Common myeloid progenitor, CD34-positive (primary cell): Measurements from ENCODE around the gene GNPDA2. TPM values are rescaled to one million over a fixed set of nuclear protein-coding genes. Genes with fewer than 3 reads are reported as not detected.

ENCODE experiments used
- CTCF ChIA-PET: fragments of 350-600 bp; sonication (Branson Sonifier 250); formaldehyde crosslinking; loops from one replicate; lab custom pipeline; 2021; ENCODE audit warnings: antibody characterized with exemption; lab: Charles Lee
- POLR2A ChIA-PET: fragments of 350-600 bp; sonication (Branson Sonifier 250); formaldehyde crosslinking; loops from one replicate; lab custom pipeline; 2021; ENCODE audit warnings: antibody characterized with exemption; lab: Charles Lee
- DNase-seq, 3 donors: peaks; one replicate each; pipeline versions ENCODE4 v3.0.0 to v3.0.0-alpha.2; 2013
- H3K27ac ChIP-seq, 2 experiments: 1 replicate in 1 of 2; 2 replicates in 1 of 2; pipeline ENCODE4 v1.7.0; 2013; ENCODE audit warnings: inconsistent platforms in 2 of 2, low read length in 2 of 2, mild to moderate bottlenecking in 2 of 2, low read depth in 1 of 2, moderate library complexity in 1 of 2; ENCODE audit not compliant: severe bottlenecking in 2 of 2, insufficient read depth in 1 of 2, poor library complexity in 1 of 2
- H3K27me3 ChIP-seq, 5 experiments: replicated peaks in 2 of 5; 1 replicate in 3 of 5; 2 replicates in 2 of 5; pipeline versions ENCODE4 v1.6.1 to v1.7.0; 2013; ENCODE audit warnings: low read length in 4 of 5, mild to moderate bottlenecking in 2 of 5, moderate library complexity in 2 of 5, inconsistent platforms in 1 of 5; ENCODE audit not compliant: insufficient read depth in 5 of 5, control insufficient read depth in 4 of 5
- H3K36me3 ChIP-seq, 4 experiments: 1 replicate in 2 of 4; 2 replicates in 2 of 4; pipeline versions ENCODE4 v1.6.1 to v1.7.0; 2013; ENCODE audit warnings: low read length in 3 of 4, control low read depth in 1 of 4, mild to moderate bottlenecking in 1 of 4; ENCODE audit not compliant: control insufficient read depth in 4 of 4, insufficient read depth in 4 of 4
- H3K4me1 ChIP-seq, 4 experiments: 1 replicate in 3 of 4; 2 replicates in 1 of 4; pipeline versions ENCODE4 v1.6.1 to v1.7.1; 2013; ENCODE audit warnings: low read length in 3 of 4, mild to moderate bottlenecking in 3 of 4, control low read depth in 1 of 4, inconsistent platforms in 1 of 4, moderate library complexity in 1 of 4; ENCODE audit not compliant: control insufficient read depth in 4 of 4, insufficient read depth in 4 of 4; ENCODE audit errors: control extremely low read depth in 1 of 4
- H3K4me3 ChIP-seq, 7 experiments: 1 replicate in 4 of 7; 2 replicates in 3 of 7; pipeline versions ENCODE4 v1.5.1 to v1.7.0; 2013; ENCODE audit warnings: mild to moderate bottlenecking in 7 of 7, low read length in 6 of 7, moderate library complexity in 6 of 7, inconsistent platforms in 2 of 7, low read depth in 2 of 7, control low read depth in 1 of 7; ENCODE audit not compliant: insufficient read depth in 4 of 7, control insufficient read depth in 1 of 7; ENCODE audit errors: extremely low read depth in 1 of 7
- H3K9me3 ChIP-seq, 5 experiments: 1 replicate in 4 of 5; 2 replicates in 1 of 5; pipeline versions ENCODE4 v1.6.1 to v1.7.1; 2013; ENCODE audit warnings: low read length in 4 of 5, mild to moderate bottlenecking in 2 of 5, inconsistent platforms in 1 of 5, low read depth in 1 of 5, moderate library complexity in 1 of 5; ENCODE audit not compliant: control insufficient read depth in 4 of 5, insufficient read depth in 2 of 5; ENCODE audit errors: control extremely low read depth in 1 of 5
- WGBS: methylation state at CpG from one replicate; pipeline ENCODE4 v1.1.5; 2013; ENCODE audit not compliant: insufficient coverage; 5-methylcytosine and 5-hydroxymethylcytosine counted together
- polyA plus RNA-seq: library from polyadenylated mRNA; unstranded; fragments of 120-200 nt; gene quantifications from one replicate; pipeline ENCODE4 v1.2.1, GENCODE V29; 2013

Gene GNPDA2
- polyA plus RNA-seq = 22.1 TPM

DNA sequence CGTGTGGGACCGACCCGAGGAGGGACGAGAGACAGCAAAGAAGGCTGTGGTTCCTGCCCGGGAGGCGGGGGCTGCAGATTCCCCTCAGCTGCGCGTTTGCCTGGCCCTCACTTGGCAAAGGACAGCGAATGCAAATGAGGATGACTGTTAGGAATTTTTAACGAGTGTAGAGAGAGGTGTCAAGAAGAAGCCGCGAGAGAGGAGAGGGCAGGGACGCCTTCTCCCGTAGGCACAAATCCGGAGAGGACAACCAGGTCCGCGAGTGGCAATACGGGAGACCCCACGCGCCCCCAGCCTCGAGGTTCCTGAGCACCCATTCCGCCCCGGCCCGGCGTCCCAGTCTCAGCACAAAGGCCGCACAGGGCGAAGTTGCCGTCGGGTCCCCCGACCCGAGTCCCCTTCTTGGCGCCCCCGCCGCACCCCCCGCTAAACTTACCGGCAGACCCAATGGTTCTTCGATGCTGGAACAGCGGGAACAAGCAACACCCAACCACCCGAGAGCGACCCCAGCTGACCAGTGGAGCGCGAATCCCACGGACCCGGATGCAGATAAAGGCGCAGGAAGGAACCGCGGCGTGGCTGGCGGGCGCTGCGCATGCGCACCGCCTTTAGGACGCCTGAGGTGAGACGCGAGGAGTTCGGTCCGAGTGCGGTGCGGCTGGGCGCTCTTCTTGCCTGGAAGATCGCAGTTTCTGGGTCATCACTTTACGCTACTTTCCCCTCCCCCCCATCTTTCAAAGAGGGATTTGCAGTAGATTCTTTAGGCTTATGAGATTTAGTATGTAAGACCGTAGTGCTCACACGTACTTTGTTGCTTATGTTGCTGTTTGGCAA, at the start of gene GNPDA2:
Gene GNPDA2 (minus strand): TSS at position 519 of the 834 bp plus-strand sequence. CDS start 4,349 bp downstream, outside the sequence.
- POLR2A ChIA-PET = interaction anchor here (0.6 to 1.4 kb wide), 2 partner anchors 48 to 99 kb away, joined by 7 read pairs; partner anchors contain the start of gene GUF1
- no peaks in the 10 kb centered on the region for H3K36me3 ChIP-seq
- under 1% methylated on average over 58 of the region's 65 CpGs for WGBS
- peak; percentile 78 to 90 (median 90) for DNase-seq
- CTCF ChIA-PET = interaction anchor here (0.8 to 1.5 kb wide), 3 partner anchors 12 to 26 kb away, joined by 3 to 5 read pairs (median 3); no protein-coding TSS in a partner anchor
- H3K4me3 ChIP-seq = peak within 1 kb of the TSS; percentile 54 to 91 (median 80)
- peaks cover 0 to 2% (median 0%) of the 10 kb centered on the region in 5 experiments for H3K9me3 ChIP-seq
- H3K4me1 ChIP-seq = peaks cover 6 to 20% (median 16%) of the 10 kb centered on the region in 4 experiments
- peak within 1 kb of the TSS in 1 of 2 experiments; percentile 69 for H3K27ac ChIP-seq
- H3K27me3 ChIP-seq = no peaks in the 10 kb centered on the region

DNA sequence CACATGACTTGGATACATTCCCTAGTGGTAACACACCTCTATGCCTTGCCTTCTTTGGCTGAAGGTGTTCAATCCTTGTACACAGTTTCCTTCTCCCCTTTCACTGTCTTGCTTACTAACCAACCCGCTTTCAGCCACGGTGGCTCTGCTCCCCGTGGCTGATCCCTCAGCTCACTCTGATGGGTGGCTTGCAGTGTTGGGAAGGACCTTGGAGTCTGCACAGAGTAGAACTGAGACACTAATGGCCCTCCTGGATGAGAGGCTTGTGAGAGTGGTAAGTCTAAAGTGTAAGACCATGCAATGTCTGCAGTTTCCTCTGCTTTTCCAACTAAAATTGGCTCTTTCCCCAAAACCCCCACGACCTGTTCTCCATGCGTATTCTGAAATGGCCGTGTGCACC, 46.0 kb upstream of the GNPDA2 start:
- no peak for DNase-seq
- Histone ChIP-seq H3K4me3 (no peak overlapping the region), H3K27ac (no peak overlapping the region), H3K36me3 (no peaks in the 10 kb centered on the region), H3K4me1 (no peaks in the 10 kb centered on the region), H3K27me3 (no peaks in the 10 kb centered on the region), H3K9me3 (peaks cover 0 to 12% (median 1%) of the 10 kb centered on the region in 5 experiments)
- 95% methylated on average over 4 of the region's 6 CpGs for WGBS
- ChIA-PET POLR2A (no interaction called here), CTCF (no interaction called here)

GRCh38 chr4:44771789-44772188, 45.4 kb upstream of the GNPDA2 start:
- Histone ChIP-seq H3K4me3 (no peak overlapping the region), H3K36me3 (no peaks in the 10 kb centered on the region), H3K27ac (no peak overlapping the region), H3K9me3 (peaks cover 0 to 12% (median 1%) of the 10 kb centered on the region in 5 experiments), H3K4me1 (no peaks in the 10 kb centered on the region), H3K27me3 (no peaks in the 10 kb centered on the region)
- ChIA-PET POLR2A (no interaction called here), CTCF (no interaction called here)
- no peak for DNase-seq
- WGBS = 100% methylated on average over 1 of the region's 1 CpG

DNA sequence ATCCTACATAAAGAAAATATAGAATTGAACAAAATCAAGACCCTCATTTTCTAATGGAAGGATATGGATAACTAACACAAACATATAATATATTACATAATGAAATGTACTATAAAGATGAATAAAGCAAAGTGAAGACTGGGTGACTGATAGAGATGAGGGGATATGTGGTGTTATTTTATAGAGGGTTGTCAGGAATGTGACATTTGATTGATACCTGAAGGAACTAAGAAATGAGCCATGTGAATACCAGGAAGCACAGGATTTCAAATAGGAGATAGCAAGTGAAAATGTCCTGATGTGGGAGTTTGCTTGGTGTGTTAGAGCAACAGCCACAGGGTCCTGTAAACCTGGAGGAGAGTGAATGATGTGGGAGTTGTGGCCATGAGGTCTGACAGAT, 40.1 kb upstream of the GNPDA2 start:
- no peaks in the 10 kb centered on the region for H3K36me3 ChIP-seq
- no peaks in the 10 kb centered on the region for H3K9me3 ChIP-seq
- H3K4me3 ChIP-seq = no peak overlapping the region
- no peaks in the 10 kb centered on the region for H3K4me1 ChIP-seq
- peaks cover 0 to 4% (median 0%) of the 10 kb centered on the region in 5 experiments for H3K27me3 ChIP-seq
- ChIA-PET CTCF (no interaction called here), POLR2A (no interaction called here)
- DNase-seq = no peak
- H3K27ac ChIP-seq = no peak overlapping the region

DNA sequence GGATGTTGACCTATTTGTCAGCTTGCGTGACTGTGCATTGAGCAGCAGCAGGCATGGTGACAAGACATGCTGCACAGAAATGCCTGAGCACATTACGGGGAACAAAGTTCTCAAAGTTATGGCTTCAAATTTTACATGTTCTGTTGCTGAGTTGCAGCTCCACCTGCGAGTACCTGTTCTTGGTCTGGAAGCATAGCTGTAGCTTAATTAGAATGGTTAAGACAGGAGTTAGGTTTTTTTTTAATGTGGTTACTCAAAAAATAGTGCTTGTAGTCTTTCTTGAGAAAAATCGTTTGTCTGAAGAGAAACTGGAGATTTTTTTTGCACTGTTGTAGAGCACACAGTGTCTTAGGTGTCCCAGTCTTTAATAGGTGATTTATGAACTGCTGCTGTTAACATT, 38.8 kb upstream of the GNPDA2 start:
- CTCF ChIA-PET = no interaction called here
- Histone ChIP-seq H3K27ac (no peak overlapping the region), H3K27me3 (peaks cover 0 to 5% (median 0%) of the 10 kb centered on the region in 5 experiments), H3K4me1 (no peaks in the 10 kb centered on the region), H3K9me3 (no peaks in the 10 kb centered on the region), H3K36me3 (no peaks in the 10 kb centered on the region), H3K4me3 (no peak overlapping the region)
- no peak for DNase-seq
- POLR2A ChIA-PET = no interaction called here
- 91% methylated on average over 4 of the region's 4 CpGs for WGBS

- no peaks in the 10 kb centered on the region for H3K36me3 ChIP-seq
- H3K27ac ChIP-seq = no peak overlapping the region
- 0% methylated on average over 1 of the region's 2 CpGs for WGBS
- POLR2A ChIA-PET = no interaction called here
- CTCF ChIA-PET = no interaction called here
- H3K9me3 ChIP-seq = no peaks in the 10 kb centered on the region
- no peak overlapping the region for H3K4me3 ChIP-seq
- peaks cover 0 to 5% (median 2%) of the 10 kb centered on the region in 5 experiments for H3K27me3 ChIP-seq
- DNase-seq = no peak
- H3K4me1 ChIP-seq = no peaks in the 10 kb centered on the region
These were observed 35.0 kb upstream of the GNPDA2 start for GRCh38 chr4:44761306-44761705.
